PC-3 (cell line): ENCODE measurements around the gene NCOR2. TPM values are rescaled to one million over a fixed set of nuclear protein-coding genes. Genes with fewer than 3 reads are reported as not detected.

ENCODE experiments used
- ATAC-seq: fragments of 200-7000 bp; cut with Tn5 transposase; 2 replicates; pipeline ENCODE4 v1.9.1; 2020; ENCODE audit warnings: mild to moderate bottlenecking, moderate library complexity
- BruUV-seq: library from RNA; stranded (reverse); fragments of 400-500 nt; replicated peaks from 2 replicates; lab custom pipeline; 2021; lab: Mats Ljungman, UMichigan
- CTCF ChIA-PET: fragments of 300-600 bp; sonication (Branson Sonifier 250); formaldehyde crosslinking; loops from one replicate; lab custom pipeline; 2022; ENCODE audit warnings: antibody characterized with exemption; lab: Charles Lee
- POLR2A ChIA-PET: fragments of 300-600 bp; sonication (Branson Sonifier 250); formaldehyde crosslinking; loops from one replicate; lab custom pipeline; 2022; ENCODE audit warnings: antibody characterized with exemption; ENCODE audit not compliant: unreplicated experiment; lab: Charles Lee
- DNase-seq: peaks from one replicate; pipeline ENCODE4 v3.0.0-alpha.2; 2015
- H2AFZ ChIP-seq: fragments of 300-600 bp; sonication (generic); 2 replicates; pipeline ENCODE4 v1.6.0; 2016; ENCODE audit warnings: antibody characterized with exemption, low read length
- H3F3A ChIP-seq: fragments of 300-600 bp; sonication (generic); one replicate; pipeline ENCODE4 v1.6.0; 2017; ENCODE audit warnings: antibody characterized with exemption, low read length, control low read depth, mild to moderate bottlenecking; ENCODE audit not compliant: unreplicated experiment
- H3K27ac ChIP-seq: fragments of 300-600 bp; sonication (generic); 2 replicates; pipeline ENCODE4 v1.5.1; 2016; ENCODE audit warnings: mild to moderate bottlenecking, low read length
- H3K27me3 ChIP-seq: fragments of 300-600 bp; sonication (generic); 2 replicates; pipeline ENCODE4 v1.6.1; 2016; ENCODE audit warnings: low read length, mixed read lengths
- H3K36me3 ChIP-seq: fragments of 300-600 bp; sonication (generic); 2 replicates; pipeline ENCODE4 v1.6.1; 2016; ENCODE audit warnings: low read depth, mixed run types, low read length, mixed read lengths
- H3K4me1 ChIP-seq: fragments of 300-600 bp; sonication (generic); 2 replicates; pipeline ENCODE4 v1.5.1; 2016; ENCODE audit warnings: low read length; ENCODE audit not compliant: insufficient read depth
- H3K4me2 ChIP-seq: fragments of 300-600 bp; sonication (generic); 2 replicates; pipeline ENCODE4 v1.6.0; 2016; ENCODE audit warnings: low read length
- H3K4me3 ChIP-seq: fragments of 300-600 bp; sonication (generic); 2 replicates; pipeline ENCODE4 v1.5.1; 2016; ENCODE audit warnings: mild to moderate bottlenecking, low read length, mixed read lengths
- H3K79me2 ChIP-seq: fragments of 300-600 bp; sonication (generic); 2 replicates; pipeline ENCODE4 v1.6.1; 2017; ENCODE audit warnings: low read length, mixed read lengths
- H3K9ac ChIP-seq: fragments of 300-600 bp; sonication (generic); 2 replicates; pipeline ENCODE4 v1.6.0; 2016; ENCODE audit warnings: mild to moderate bottlenecking, low read length
- H3K9me2 ChIP-seq: fragments of 300-600 bp; sonication (generic); replicated peaks from 2 replicates; pipeline ENCODE4 v1.6.1; 2016; ENCODE audit warnings: mixed run types, low read length, mixed read lengths
- H3K9me3 ChIP-seq: fragments of 300-600 bp; sonication (generic); 2 replicates; pipeline ENCODE4 v1.6.1; 2016; ENCODE audit warnings: low read length, mixed read lengths
- H4K20me1 ChIP-seq: fragments of 300-600 bp; sonication (generic); 2 replicates; pipeline ENCODE4 v1.6.1; 2016; ENCODE audit warnings: low read length, mixed read lengths
- EZH2 ChIP-seq: fragments of 300-600 bp; sonication (generic); IDR thresholded peaks from one replicate; pipeline ENCODE4 v1.6.1; 2017; ENCODE audit warnings: antibody characterized with exemption, mild to moderate bottlenecking, low read length; ENCODE audit not compliant: unreplicated experiment
- EZH2phosphoT487 ChIP-seq: fragments of 300-600 bp; sonication (generic); IDR thresholded peaks from 2 replicates; pipeline ENCODE4 v1.6.1; 2018; ENCODE audit warnings: mild to moderate bottlenecking, antibody characterized with exemption, low read length, borderline replicate concordance
- intact Hi-C: fragments of 100-400 bp; cut with micrococcal nuclease; formaldehyde crosslinking; loops from 2 replicates; pipeline ENCODE4 v1.9.0; 2023
- total RNA-seq: library from RNA; depleted of rRNA; stranded (reverse); fragments of >200 nt; gene quantifications from 2 replicates; pipeline ENCODE4 v1.2.3, GENCODE V29; 2014
- TF ChIP-seq, protein P1 (sequence below): fragments of 300-600 bp; sonication (generic); conservative IDR thresholded peaks from 2 replicates; pipeline ENCODE4 v1.5.1; 2017; ENCODE audit warnings: antibody characterized with exemption, low read depth, mild to moderate bottlenecking, low read length

The NCOR2 gene
- total RNA-seq, 1 experiment from 2014 or later: 117 TPM

DNA sequence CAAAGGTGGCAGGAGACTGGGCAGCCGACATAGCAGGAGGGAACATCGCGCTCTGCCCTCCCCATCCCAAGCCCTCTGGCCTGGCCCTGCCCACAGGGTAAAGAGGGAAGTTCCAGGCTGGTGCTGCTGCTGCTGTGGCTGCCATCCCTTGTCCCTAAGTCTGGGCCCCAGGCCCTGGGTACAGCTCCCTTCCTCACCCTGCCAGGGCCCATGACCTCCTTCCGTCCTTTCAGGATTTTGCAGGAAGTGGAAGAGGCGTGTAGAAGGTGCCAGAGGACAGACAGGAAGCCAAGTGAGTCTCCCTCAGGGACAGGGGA, 14.7 kb upstream of the NCOR2 start:
- no peak overlapping the region for H3K9ac ChIP-seq
- CTCF ChIA-PET: no interaction called here
- BruUV-seq: no TSS peak

GRCh38 chr12:124581307-124582107, 14.1 kb upstream of the NCOR2 start:
- TF ChIP-seq EZH2 (no peak), EZH2phosphoT487 (no peak)
- TF ChIP-seq, protein P1, sequence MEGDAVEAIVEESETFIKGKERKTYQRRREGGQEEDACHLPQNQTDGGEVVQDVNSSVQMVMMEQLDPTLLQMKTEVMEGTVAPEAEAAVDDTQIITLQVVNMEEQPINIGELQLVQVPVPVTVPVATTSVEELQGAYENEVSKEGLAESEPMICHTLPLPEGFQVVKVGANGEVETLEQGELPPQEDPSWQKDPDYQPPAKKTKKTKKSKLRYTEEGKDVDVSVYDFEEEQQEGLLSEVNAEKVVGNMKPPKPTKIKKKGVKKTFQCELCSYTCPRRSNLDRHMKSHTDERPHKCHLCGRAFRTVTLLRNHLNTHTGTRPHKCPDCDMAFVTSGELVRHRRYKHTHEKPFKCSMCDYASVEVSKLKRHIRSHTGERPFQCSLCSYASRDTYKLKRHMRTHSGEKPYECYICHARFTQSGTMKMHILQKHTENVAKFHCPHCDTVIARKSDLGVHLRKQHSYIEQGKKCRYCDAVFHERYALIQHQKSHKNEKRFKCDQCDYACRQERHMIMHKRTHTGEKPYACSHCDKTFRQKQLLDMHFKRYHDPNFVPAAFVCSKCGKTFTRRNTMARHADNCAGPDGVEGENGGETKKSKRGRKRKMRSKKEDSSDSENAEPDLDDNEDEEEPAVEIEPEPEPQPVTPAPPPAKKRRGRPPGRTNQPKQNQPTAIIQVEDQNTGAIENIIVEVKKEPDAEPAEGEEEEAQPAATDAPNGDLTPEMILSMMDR: no peak
- ATAC-seq: peak; percentile 29
- intact Hi-C loops: no loop called here

More for the DNA sequence above, 14.7 kb upstream of the NCOR2 start:
- Histone ChIP-seq H3K4me1 (no peaks in the 10 kb centered on the region), H3F3A (no peaks in the 10 kb centered on the region), H3K36me3 (no peaks in the 10 kb centered on the region), H3K9me3 (no peaks in the 10 kb centered on the region), H3K27ac (no peak overlapping the region), H2AFZ (no peak overlapping the region), H4K20me1 (no peaks in the 10 kb centered on the region), H3K9me2 (no peaks in the 10 kb centered on the region), H3K4me2 (no peak overlapping the region), H3K27me3 (no peaks in the 10 kb centered on the region), H3K79me2 (no peaks in the 10 kb centered on the region), H3K4me3 (no peak overlapping the region)
- TF ChIP-seq EZH2: no peak
- TF ChIP-seq, protein P1: no peak
- no peak for TF ChIP-seq EZH2phosphoT487
- POLR2A ChIA-PET: no interaction called here
- intact Hi-C loops: no loop called here
- ATAC-seq (peak; percentile 33; the same call in 1 of the 2 replicates), DNase-seq (no peak)

DNA sequence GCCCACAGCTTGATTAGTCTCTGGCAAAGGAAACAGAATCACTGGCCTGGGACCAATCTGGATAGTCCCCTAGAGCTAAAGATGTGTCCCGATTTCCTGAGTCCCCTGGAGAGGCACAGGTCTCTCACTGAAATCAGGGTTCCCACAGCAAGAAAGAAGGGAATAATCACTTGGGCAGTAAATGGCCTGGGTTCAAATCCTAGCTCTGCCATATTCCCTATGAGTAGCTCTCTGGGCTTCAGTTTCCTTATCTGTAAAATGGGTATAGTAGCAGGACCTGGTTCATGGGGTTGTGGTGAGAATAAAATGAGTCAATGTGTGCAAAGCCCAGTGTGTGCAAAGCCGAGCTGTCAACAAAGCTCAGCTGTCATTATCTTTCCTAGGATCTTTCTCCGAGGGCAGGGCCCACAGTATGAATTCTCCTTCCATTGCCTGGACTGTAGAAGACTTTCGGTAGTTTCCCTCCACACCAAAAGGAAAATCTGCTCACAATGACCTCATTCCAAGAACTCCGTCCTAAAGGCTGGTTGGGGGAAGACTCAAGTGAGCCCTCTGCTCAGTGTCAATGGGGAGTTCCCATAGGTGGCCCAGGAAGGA, 12.6 kb upstream of the NCOR2 start:
- Histone ChIP-seq H3K9me3 (no peaks in the 10 kb centered on the region), H3K4me1 (no peaks in the 10 kb centered on the region), H3K27ac (no peak overlapping the region), H3F3A (no peaks in the 10 kb centered on the region), H3K27me3 (no peaks in the 10 kb centered on the region), H3K4me3 (no peak overlapping the region), H3K79me2 (no peaks in the 10 kb centered on the region), H3K9me2 (no peaks in the 10 kb centered on the region), H2AFZ (no peak overlapping the region), H3K4me2 (no peak overlapping the region), H3K36me3 (no peaks in the 10 kb centered on the region), H3K9ac (no peak overlapping the region), H4K20me1 (no peaks in the 10 kb centered on the region)
- intact Hi-C loops: no loop called here
- DNase-seq (peak; percentile 15), ATAC-seq (no peak)
- no TSS peak for BruUV-seq
- TF ChIP-seq EZH2phosphoT487: no peak
- TF ChIP-seq EZH2: no peak
- TF ChIP-seq, protein P1: no peak
- ChIA-PET POLR2A (interaction anchor here (0.6 kb wide), 1 partner anchor 81 kb away, joined by 3 read pairs; no protein-coding TSS in a partner anchor), CTCF (no interaction called here)

More at GRCh38 chr12:124581307-124582107, 14.1 kb upstream of the NCOR2 start:
- BruUV-seq: no TSS peak
- Histone ChIP-seq H3K79me2 (no peaks in the 10 kb centered on the region), H3K4me3 (no peak overlapping the region), H3K9ac (no peak overlapping the region), H3K9me2 (no peaks in the 10 kb centered on the region), H4K20me1 (no peaks in the 10 kb centered on the region), H3K36me3 (no peaks in the 10 kb centered on the region), H3K27me3 (no peaks in the 10 kb centered on the region), H2AFZ (no peak overlapping the region), H3K9me3 (no peaks in the 10 kb centered on the region), H3K27ac (no peak overlapping the region), H3K4me2 (no peak overlapping the region), H3F3A (no peaks in the 10 kb centered on the region), H3K4me1 (no peaks in the 10 kb centered on the region)
- CTCF ChIA-PET: no interaction called here
- POLR2A ChIA-PET: no interaction called here
- peak; percentile 67 for DNase-seq
